Frontal cortex (tissue), 4 donors: Measurements from ENCODE around the gene CATSPER2. TPM values are rescaled to one million over a fixed set of nuclear protein-coding genes. Genes with fewer than 3 reads are reported as not detected.
"Not testable (repeated sequence)": the region's sequence is repeated elsewhere in the genome, so short reads cannot be mapped to it uniquely, and the experiment has no call there.

Source experiments
- DNase-seq, 2 donors: peaks; one replicate each; pipeline ENCODE4 v3.0.0; 2012; ENCODE audit warnings: low spot score in 2 of 2
- FAIRE-seq: peaks from 2 replicates; lab custom pipeline; 2012; peaks lifted over from hg19 to GRCh38; lab: Jason Lieb, UNC
- total RNA-seq: library from RNA; depleted of rRNA; stranded (reverse); fragments of >200 nt; gene quantifications from one replicate; pipeline ENCODE4 v1.2.3, GENCODE V29; 2014
- donor health status: control.
- donor health status: control.
- donor health status: control.

The CATSPER2 gene
- 5.3 TPM for total RNA-seq

- no peak for FAIRE-seq
- DNase-seq = no peak
Observed at GRCh38 chr15:43648649-43649429, at the start of gene CATSPER2. CATSPER2 (minus strand) TSS chr15:43648844; CDS start chr15:43648061, 783 bp downstream.

DNA sequence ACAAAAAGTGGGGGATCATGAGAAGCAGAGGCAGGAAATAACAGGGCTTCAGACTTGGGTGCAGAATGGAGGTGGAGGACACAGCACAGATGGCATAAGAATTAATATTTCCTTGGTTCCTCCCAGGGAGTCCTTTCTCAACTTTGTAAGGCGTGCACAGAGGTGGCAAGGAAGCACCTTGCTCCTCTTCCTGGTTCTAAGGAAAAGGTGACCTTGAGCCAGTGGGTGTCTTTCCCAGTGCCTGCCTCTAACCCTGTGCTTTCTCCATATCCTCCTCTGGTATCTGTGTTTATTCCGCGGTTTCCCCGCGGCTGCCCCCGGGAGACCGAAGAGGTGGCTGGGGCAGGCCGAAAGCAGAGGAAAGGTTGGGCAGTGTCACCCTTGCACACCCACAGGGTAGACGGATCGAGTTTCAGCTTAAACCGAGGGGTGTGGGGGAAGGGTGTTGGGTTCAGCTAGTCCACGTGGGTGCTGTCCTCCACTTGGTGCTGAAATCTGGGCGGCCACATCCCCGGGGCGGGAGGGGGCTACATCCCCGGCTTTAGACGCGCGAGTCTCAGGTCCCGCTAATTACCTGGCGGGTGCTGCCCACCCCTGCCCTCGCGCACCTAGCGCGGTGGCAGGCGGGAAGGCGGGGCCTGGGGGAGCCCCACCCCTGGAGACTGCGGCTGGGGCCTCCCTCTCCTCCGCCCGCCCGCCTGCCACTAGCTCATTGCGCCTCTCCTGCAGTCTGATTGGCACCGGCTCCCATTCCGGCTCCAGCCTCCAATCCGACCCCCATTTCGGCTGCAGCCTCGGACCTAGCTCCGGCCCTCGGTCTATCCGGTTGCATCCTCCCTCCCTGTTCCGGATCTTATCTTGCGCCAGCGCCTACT, 44.7 kb upstream of the CATSPER2 start, which contains the start of gene CKMT1A:
CKMT1A (plus strand) TSS at position 712 of the 875 bp plus-strand sequence. CDS start 192 bp downstream, outside the sequence.
- not testable (repeated sequence) for FAIRE-seq, DNase-seq

DNA sequence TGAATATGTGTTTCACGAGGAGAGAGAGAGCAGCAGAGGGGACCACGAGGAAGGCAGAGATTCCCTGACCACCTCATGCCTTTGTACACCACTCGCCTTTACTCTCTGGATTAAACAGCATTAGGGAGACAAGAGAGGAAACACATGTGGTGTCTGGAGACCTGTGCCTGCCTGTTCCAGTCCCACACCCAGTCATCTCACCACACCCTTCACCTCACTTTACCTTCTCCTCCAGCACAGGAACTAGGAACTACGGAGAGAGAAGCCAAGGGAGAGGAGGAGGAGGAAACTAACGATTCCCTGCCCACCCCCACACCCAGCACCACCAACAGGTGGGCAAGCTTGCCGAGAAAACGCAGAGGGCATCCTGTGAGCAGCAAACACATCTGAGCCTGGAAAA, 44.0 kb upstream of the CATSPER2 start:
- not testable (repeated sequence) for FAIRE-seq, DNase-seq

- peak; percentile 15 for FAIRE-seq
- DNase-seq = not testable (repeated sequence)
Observed at GRCh38 chr15:43689604-43690301, 41.1 kb upstream of the CATSPER2 start.

GRCh38 chr15:43674175-43674574, 25.5 kb upstream of the CATSPER2 start:
- FAIRE-seq, DNase-seq: not testable (repeated sequence)

- not testable (repeated sequence) for DNase-seq, FAIRE-seq
Observed at GRCh38 chr15:43666177-43666576, 17.5 kb upstream of the CATSPER2 start.

DNA sequence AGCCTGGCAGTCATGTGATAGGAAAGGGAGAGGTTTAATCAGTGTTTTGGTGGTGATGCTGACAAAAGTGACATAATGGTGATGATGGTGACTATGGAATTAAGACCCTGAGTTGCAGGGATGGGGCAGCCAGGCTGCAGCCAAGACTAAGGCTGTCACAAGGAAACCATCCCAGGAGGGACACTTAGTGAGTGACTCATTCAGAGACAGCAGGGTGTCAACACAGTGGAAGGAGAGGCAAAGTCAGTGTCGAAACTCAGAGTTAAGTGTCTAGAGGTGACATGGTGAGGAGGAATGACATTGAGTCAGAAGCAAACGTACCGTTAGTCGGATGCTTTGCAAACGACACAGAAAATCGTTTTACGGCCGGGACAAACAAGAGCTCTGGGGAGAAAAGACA, 14.7 kb upstream of the CATSPER2 start:
- not testable (repeated sequence) for DNase-seq

DNA sequence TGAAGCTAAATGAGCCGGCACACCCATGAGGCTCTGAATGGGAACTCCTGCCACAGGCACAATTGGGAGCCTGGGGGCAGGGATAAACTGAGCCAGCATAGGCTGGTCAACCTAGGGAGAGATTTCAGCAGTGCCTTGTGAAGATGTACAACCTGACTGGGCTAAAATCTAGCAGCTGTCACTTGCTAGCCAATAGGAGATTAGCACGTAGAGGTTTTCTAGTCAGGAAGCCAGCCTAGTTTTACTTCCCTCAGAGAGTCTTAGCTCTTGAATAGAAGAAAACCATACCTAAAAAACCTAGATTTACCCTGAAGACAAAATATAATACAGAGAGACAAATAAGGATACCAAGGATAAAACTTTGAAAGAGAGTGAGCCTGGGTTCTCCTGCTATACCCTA, 13.6 kb upstream of the CATSPER2 start:
- DNase-seq, FAIRE-seq: not testable (repeated sequence)

More for the DNA sequence above, 14.7 kb upstream of the CATSPER2 start:
- not testable (repeated sequence) for FAIRE-seq

- DNase-seq = not testable (repeated sequence)
Observed at GRCh38 chr15:43659727-43660126, 11.1 kb upstream of the CATSPER2 start.

DNA sequence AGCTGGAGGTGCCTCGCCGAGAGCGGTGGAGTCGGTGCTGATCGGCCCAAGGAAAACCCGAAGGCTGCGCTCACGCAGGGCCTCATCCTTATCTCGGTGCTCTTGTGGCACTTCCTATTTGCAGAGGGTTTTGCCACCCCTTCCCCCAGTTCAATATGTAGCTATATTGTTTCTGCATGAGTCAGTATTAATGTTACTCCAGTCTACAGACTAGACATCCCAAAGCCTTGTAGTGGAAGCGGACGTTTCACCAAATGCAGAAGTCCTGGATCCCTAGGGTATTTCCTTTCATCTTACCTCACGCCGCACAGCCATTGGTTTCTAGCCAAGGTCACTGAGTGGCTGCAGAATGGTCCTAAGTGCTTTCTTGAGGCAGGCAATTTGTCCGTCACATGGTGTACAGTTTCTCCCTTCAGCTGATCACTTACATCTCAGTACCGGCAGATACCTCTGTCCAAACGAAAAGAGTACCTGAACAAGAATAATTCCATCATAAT, 834 bp upstream of the CATSPER2 start:
- DNase-seq, FAIRE-seq: not testable (repeated sequence)

More at GRCh38 chr15:43659727-43660126, 11.1 kb upstream of the CATSPER2 start:
- not testable (repeated sequence) for FAIRE-seq

- not testable (repeated sequence) for FAIRE-seq, DNase-seq
Observed at GRCh38 chr15:43638464-43639204, 10.0 kb downstream of the CATSPER2 start.

- not testable (repeated sequence) for DNase-seq, FAIRE-seq
Observed at GRCh38 chr15:43626937-43627336, 21.7 kb downstream of the CATSPER2 start.

GRCh38 chr15:43625106-43625505, 23.5 kb downstream of the CATSPER2 start:
- FAIRE-seq (no peak), DNase-seq (no peak)

GRCh38 chr15:43622068-43622799, 26.4 kb downstream of the CATSPER2 start:
- not testable (repeated sequence) for FAIRE-seq

DNA sequence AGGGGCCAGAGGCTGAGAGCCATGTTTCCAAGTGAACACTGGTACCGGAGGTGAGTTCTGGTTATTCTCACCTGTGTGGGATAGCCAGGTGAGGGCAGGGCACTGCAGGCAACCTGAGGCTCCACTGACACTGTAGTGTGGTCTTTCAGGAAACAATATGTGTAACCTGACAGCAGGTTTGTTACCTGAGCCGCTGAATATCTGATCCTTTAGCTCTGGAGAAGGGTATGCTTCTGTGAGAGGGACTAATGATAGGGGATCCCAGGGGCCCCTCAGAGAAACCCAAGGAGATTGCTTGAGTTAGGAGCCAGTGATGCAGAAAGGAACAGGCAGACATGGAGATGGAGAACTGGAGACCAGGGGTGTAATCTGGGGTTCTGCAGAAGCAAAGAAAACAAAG, 29.9 kb downstream of the CATSPER2 start, which contains the start of gene STRC:
STRC (minus strand) TSS at position 101 of the 400 bp plus-strand sequence; CDS start at position 23, 78 bp downstream.
- DNase-seq, FAIRE-seq: not testable (repeated sequence)

More at GRCh38 chr15:43622068-43622799, 26.4 kb downstream of the CATSPER2 start:
- DNase-seq = not testable (repeated sequence)

DNA sequence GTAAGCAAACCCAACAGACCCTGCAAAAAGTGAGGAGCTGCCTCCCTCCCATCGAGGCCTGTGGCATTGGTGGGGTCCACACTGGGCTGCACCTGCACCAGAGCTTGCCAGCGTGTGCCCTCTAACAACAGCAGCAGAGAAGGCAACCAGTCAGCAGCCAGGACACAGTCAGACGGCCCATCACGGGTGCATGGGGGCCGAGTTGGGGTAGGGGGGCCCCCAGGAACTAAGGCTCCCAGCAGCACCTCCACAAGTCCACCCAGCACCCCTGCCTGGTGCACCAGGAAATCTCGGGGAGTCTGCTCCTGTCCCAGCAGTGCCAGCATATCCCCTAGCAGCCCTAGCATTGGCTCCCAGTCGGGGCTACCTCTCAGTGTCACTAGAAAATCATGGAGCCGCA, 30.9 kb downstream of the CATSPER2 start:
- DNase-seq, FAIRE-seq: not testable (repeated sequence)

DNA sequence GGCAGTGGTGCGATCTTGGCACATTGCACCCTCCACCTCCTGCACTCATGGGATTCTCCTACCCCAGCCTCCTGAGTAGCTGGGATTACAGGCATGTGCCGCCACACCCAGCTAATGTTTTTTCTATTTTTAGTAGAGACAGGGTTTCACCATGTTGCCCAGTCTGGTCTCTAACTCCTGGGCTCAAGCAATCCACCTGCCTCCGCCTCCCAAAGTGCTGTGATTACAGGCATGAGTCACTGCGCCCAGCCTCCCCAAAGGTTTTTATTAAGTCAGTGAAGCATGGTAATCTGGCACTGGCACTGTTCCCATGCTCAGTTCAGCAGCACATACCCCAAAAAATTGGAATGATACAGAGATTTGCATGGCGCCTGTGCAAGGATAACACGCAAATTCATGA, 46.4 kb downstream of the CATSPER2 start:
- not testable (repeated sequence) for DNase-seq, FAIRE-seq

DNA sequence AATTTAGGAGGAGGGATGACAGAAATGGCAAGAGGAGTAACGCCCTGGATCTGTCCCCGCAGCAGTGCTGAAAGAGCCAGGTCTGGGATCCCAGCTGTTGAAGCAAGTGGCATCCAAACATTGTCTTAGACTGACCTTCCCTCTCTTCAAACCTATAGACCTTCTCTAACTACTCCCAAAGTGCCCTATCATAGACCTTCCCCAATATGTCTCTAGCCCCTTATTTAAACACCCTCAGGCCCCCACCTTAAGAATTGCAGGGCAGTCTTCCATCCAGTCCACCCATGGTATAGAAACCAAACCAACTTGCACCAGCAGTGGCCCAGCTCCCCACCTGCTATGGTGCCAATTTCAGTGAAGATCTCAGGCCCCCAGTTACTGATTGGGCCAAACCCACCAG, 48.4 kb downstream of the CATSPER2 start:
- not testable (repeated sequence) for DNase-seq, FAIRE-seq
